Medulla oblongata (tissue), 1 donor: Measurements from ENCODE around the gene PAFAH1B2.
"Not testable (repeated sequence)": the region's sequence is repeated elsewhere in the genome, so short reads cannot be mapped to it uniquely, and the experiment has no call there.

Source experiments
- DNase-seq: peaks from one replicate; pipeline ENCODE4 v3.0.0-alpha.2; 2015; ENCODE audit errors: extremely low spot score

Gene PAFAH1B2

DNA sequence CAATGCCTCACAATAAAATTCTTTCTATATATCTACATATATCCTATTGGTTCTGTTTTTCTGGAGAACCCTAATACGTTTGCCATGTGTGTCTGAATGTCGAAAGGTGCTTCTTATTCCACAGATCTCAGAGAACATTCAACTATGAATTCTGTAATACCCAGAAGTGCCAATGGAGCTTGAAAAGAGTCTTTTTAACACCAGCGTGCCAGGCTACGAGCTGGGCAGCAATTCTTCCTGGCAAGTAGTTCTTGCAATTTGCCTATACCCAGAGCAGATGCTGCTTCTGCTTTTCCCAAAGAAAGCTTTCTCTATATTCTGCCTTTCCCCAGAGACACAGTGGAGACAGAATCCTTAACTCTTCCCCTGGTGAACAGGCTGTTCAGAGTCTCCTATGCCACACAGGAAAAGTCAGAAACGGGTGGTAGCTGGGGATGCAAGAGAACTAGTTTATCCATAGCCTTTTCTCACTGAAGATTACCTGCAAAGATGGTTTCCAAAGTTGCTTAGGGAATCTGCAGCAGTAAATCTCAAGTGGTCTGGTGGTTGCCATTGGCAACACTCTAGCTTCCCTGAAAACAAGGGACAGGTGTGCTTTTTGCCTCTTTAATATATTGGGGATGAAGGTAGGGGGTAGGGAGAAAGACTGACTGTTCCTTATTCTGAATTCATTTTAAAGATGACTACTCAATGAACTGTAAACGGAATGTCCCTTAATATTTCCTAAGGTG, 16.8 kb upstream of the PAFAH1B2 start:
- DNase-seq: peak; percentile 34

DNA sequence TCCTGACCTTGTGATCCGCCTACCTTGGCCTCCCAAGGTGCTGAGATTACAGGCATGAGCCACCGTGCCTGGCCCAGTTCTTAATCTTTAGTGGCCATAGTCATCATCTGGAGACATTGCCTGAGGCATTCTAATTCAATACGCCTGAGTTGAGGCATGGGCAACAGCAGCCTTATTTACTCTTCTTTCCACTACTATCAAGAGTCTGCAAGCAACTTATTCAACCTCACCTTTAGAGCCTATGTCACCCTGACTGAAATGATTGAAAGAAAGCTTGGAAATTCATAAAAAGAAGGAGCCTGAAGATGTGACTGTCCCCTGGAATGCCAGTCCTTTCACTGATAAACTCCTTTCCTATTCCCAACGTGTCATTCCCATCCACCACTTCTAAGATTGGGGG, 15.8 kb upstream of the PAFAH1B2 start:
- DNase-seq: no peak

- not testable (repeated sequence) for DNase-seq
Measured at GRCh38 chr11:117130396-117130795, 13.7 kb upstream of the PAFAH1B2 start.

DNA sequence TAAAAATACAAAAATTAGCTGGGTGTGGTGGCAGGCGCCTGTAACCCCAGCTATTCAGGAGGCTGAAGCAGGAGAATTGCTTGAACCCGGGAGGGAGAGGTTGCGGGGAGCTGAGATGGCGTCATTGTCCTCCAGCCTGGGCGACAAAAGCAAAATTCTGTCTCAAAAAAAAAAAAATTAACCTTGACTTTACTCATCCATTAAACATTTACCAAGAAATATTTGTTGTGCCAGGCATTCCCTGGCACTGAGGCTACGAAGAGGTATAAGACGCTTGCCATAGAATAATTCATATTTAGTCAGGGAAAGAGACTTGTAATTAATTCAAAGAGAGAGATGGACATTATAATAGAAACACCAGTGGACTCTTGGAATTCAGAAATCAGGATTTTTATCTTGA, 13.2 kb upstream of the PAFAH1B2 start:
- no peak for DNase-seq

DNA sequence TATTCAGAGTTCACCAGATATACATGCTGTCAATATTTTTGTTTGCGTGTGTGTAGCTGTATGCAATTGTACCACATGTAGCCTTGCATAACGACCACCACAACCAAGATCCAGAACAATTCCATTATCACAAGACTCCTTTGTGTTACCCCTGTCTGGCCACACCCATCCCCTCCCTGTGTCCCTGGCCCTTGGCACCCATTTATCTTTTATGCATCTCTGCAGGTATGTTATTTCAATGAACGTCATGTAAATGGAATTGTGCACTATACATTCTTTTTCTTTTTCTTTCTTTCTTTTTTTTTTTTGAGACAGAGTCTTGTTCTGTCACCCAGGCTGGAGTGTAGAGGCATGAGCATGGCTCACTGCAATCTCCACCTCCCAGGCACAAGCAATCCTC, 9.7 kb upstream of the PAFAH1B2 start:
- no peak for DNase-seq

DNA sequence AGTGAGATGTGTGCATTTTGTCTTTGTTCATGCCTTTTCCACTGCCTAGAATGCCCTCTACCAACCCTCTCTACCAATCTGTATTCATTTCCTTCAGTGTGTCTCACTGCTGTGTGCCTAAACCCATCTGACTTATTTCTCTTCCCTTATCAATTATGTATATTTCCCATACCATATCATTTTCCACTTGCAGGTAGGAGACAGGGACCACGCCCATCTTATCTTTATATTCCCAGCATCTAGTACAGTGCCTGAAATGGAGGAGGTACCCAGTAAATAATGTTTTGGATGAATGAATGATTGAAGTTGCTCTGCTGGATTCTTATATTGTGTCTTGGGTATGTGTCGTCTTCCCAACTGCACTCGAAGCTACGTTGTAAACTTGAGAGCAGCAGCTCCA, 9.1 kb upstream of the PAFAH1B2 start:
- DNase-seq: not testable (repeated sequence)

- not testable (repeated sequence) for DNase-seq
Measured at GRCh38 chr11:117137223-117138086, 6.6 kb upstream of the PAFAH1B2 start.

GRCh38 chr11:117143390-117143789, 697 bp upstream of the PAFAH1B2 start:
- peak; percentile 36 for DNase-seq

- DNase-seq: peak; percentile 50
Measured at GRCh38 chr11:117144477-117145392, 648 bp downstream of the PAFAH1B2 start.

- DNase-seq: no peak
Measured at GRCh38 chr11:117145393-117145761, 1.3 kb downstream of the PAFAH1B2 start.

- DNase-seq: no peak
Measured at GRCh38 chr11:117146521-117146920, 2.4 kb downstream of the PAFAH1B2 start.

- DNase-seq: no peak
Measured at GRCh38 chr11:117152066-117152465, 8.0 kb downstream of the PAFAH1B2 start.

- no peak for DNase-seq
Measured at GRCh38 chr11:117154468-117154867, 10.4 kb downstream of the PAFAH1B2 start.

- no peak for DNase-seq
Measured at GRCh38 chr11:117157507-117157906, 13.4 kb downstream of the PAFAH1B2 start.

DNA sequence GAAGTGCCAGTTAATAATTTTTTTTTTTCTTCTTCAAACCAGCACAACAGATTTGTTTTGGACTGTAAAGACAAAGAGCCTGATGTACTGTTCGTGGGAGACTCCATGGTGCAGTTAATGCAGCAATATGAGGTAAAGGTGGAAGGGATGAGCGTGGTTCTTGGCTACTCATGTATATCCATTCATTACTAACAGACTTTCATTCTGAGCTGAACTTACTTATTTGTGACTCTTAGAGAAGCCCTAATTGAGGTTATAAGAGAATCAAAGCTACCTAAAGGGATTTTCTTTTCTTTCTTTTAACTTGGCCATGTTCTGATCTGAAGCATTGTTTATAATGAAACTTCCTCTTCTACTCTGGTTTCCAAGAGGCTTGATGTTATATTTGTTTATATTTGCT, 15.8 kb downstream of the PAFAH1B2 start:
- DNase-seq: no peak

GRCh38 chr11:117160826-117161225, 16.7 kb downstream of the PAFAH1B2 start:
- no peak for DNase-seq

GRCh38 chr11:117166491-117166890, 22.4 kb downstream of the PAFAH1B2 start:
- DNase-seq: no peak

- no peak for DNase-seq
Measured at GRCh38 chr11:117169736-117170135, 25.6 kb downstream of the PAFAH1B2 start.

DNA sequence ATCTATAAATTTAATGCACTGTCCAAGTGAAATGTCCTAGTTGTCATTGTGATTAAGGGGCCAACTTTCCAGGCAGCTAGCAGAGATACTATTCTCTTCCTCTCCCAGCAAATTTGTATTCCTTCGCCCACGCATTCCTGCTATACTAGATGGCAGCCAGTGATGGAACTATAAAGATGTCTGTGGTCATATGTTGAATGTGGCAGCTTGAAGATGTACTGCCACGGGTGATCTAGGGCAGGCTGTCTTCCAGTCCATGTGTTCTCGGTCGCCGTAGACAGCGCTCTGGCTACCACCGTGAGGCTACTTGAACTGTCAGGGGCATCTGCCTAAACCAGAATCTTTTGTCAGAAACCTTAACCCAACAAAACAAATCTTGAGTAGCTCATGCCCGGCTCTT, 26.1 kb downstream of the PAFAH1B2 start:
- no peak for DNase-seq

DNA sequence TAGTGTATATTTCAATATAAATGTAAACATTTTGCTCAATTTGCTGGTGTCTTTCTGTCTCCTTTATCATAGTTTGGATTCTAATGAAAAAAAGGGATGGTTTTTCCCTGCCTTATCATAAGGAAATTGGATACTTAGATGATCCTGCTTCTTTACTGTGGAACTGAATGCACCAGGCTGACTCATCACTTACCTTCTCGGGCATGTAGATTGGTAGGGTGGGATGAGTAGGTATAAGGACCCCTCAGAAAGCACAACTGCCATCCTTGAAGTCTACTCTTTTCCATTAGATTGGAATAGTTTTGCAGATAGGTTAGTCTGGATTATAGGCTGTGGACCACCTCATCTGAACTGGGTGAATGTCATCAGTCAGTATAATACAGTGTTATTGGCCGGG, 26.9 kb downstream of the PAFAH1B2 start:
- DNase-seq: no peak

DNA sequence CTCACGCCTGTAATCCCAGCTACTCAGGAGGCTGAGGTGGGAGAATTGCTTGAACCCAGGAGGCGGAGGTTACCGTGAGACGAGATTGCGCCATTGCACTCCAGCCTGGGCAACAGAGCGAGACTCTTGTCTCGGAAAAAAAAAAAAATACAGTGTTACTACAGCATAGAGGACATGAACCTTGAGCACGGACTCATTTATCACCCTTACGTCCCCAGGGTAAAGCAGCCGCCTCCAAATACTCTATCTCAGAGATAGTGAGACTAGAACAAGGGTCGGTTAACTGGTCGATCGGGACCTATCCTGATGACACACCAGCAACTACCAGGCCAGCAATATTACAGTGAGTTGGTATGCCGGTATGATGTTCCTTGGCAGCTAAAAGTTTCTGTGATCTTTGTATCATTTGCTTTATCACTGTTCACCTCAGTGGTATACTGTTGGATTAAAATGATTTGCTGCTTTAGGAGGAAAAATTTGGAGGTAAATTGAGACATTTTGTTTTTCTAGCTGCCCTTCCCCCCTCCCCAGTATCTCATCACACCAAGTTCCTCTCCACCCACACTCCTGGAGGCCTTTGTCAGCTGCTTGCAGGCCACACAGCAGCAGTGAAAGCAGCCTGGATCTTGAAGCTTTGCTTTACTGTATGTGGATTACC, 27.4 kb downstream of the PAFAH1B2 start:
- DNase-seq: peak; percentile 54
